Measurements from ENCODE around the gene PLEKHA1. TPM values are rescaled to one million over a fixed set of nuclear protein-coding genes. Genes with fewer than 3 reads are reported as not detected.
A peak's percentile ranks its signal among the peaks of the same experiment; 100 is the strongest.

Gene PLEKHA1
- total RNA-seq, 1 experiment from 2014 or later = 30.6 TPM

- intact Hi-C loops (cut with micrococcal nuclease) = no loop called here
- H3K9ac ChIP-seq (ENCODE audit: low read length) = no peak overlapping the region
- no peaks in the 10 kb centered on the region for H3K27me3 ChIP-seq (ENCODE audit: insufficient read depth, low read length)
- ChIA-PET CTCF (no interaction called here), RAD21 (ENCODE audit: low non-redundant PET in 1 of 2, low total read pairs in 2 of 2, uncharacterized antibody in 2 of 2, unreplicated experiment in 2 of 2) (no interaction called here), POLR2A (no interaction called here)
- no TSS peak for BruUV-seq (replicated peaks)
- DNase-seq (ENCODE audit: low read depth, low spot score) = no peak
- ATAC-seq = 0 out of 2 replicates have a peak, but pooled peaks have one; percentile 17
- H3K4me3 ChIP-seq (replicated peaks in 1 of 2; ENCODE audit: low read depth in 1 of 2, low read length in 2 of 2) = no peak overlapping the region
- H3K79me2 ChIP-seq (ENCODE audit: insufficient read depth, low read length) = no peaks in the 10 kb centered on the region
- H3K9me2 ChIP-seq (ENCODE audit: insufficient read depth) = no peaks in the 10 kb centered on the region
- TF ChIP-seq JUND (IDR thresholded peaks at IDR 0.05) (no peak), EGR1 (IDR thresholded peaks at IDR 0.05; ENCODE audit: low read depth) (no peak), MAX (IDR thresholded peaks at IDR 0.05) (no peak), TCF7L2 (IDR thresholded peaks at IDR 0.05; ENCODE audit: borderline replicate concordance, extremely low read depth, insufficient read depth, insufficient read length) (no peak), ELF1 (IDR thresholded peaks at IDR 0.05; ENCODE audit: borderline replicate concordance, low read depth) (no peak), ZNF274 (IDR thresholded peaks at IDR 0.05; ENCODE audit: low read depth, low read length) (no peak), CTCF (IDR thresholded peaks at IDR 0.05 in 2 of 3, conservative IDR thresholded peaks at IDR 0.05 in 1 of 3; ENCODE audit: borderline replicate concordance in 1 of 3, insufficient read depth in 1 of 3, low read depth in 2 of 3, low read length in 2 of 3) (no peak), POLR2A (IDR thresholded peaks at IDR 0.05; ENCODE audit: borderline replicate concordance, extremely low read depth, insufficient read depth, insufficient read length) (no peak), SIN3A (IDR thresholded peaks at IDR 0.05; ENCODE audit: low read depth) (no peak)
- no peaks in the 10 kb centered on the region for H4K20me1 ChIP-seq (ENCODE audit: insufficient read depth)
- no peaks in the 10 kb centered on the region for H3K9me3 ChIP-seq (ENCODE audit: control insufficient read depth in 1 of 2, insufficient read depth in 1 of 2, low read depth in 1 of 2, low read length in 2 of 2)
- H3K36me3 ChIP-seq (ENCODE audit: control insufficient read depth in 1 of 2, insufficient read depth in 2 of 2, low read length in 2 of 2) = no peaks in the 10 kb centered on the region
- no peak overlapping the region for H3K27ac ChIP-seq (ENCODE audit: low read depth, low read length)
- H3K4me2 ChIP-seq (ENCODE audit: low read length) = no peak overlapping the region
- no peak overlapping the region for H2AFZ ChIP-seq (ENCODE audit: low read depth, low read length, poor library complexity, severe bottlenecking)
- H3K4me1 ChIP-seq (ENCODE audit: control insufficient read depth in 1 of 2, insufficient read depth in 2 of 2, low read length in 2 of 2) = no peaks in the 10 kb centered on the region
Observed at GRCh38 chr10:122476333-122476695, 101.8 kb downstream of the PLEKHA1 start.

GRCh38 chr10:122477436-122477835, 102.9 kb downstream of the PLEKHA1 start:
- no peak overlapping the region for H3K4me3 ChIP-seq (replicated peaks in 1 of 2; ENCODE audit: low read depth in 1 of 2, low read length in 2 of 2)
- H3K9me3 ChIP-seq (ENCODE audit: control insufficient read depth in 1 of 2, insufficient read depth in 1 of 2, low read depth in 1 of 2, low read length in 2 of 2) = no peaks in the 10 kb centered on the region
- no TSS peak for BruUV-seq (replicated peaks)
- H3K27ac ChIP-seq (ENCODE audit: low read depth, low read length) = no peak overlapping the region
- H3K79me2 ChIP-seq (ENCODE audit: insufficient read depth, low read length) = no peaks in the 10 kb centered on the region
- ChIA-PET RAD21 (ENCODE audit: low non-redundant PET in 1 of 2, low total read pairs in 2 of 2, uncharacterized antibody in 2 of 2, unreplicated experiment in 2 of 2) (no interaction called here), POLR2A (no interaction called here), CTCF (no interaction called here)
- no peaks in the 10 kb centered on the region for H3K9me2 ChIP-seq (ENCODE audit: insufficient read depth)
- H3K9ac ChIP-seq (ENCODE audit: low read length) = no peak overlapping the region
- H2AFZ ChIP-seq (ENCODE audit: low read depth, low read length, poor library complexity, severe bottlenecking) = no peak overlapping the region
- H3K4me2 ChIP-seq (ENCODE audit: low read length) = no peak overlapping the region
- H3K4me1 ChIP-seq (ENCODE audit: control insufficient read depth in 1 of 2, insufficient read depth in 2 of 2, low read length in 2 of 2) = no peaks in the 10 kb centered on the region
- H4K20me1 ChIP-seq (ENCODE audit: insufficient read depth) = no peaks in the 10 kb centered on the region
- intact Hi-C loops (cut with micrococcal nuclease) = no loop called here
- no peak for TF ChIP-seq JUND (IDR thresholded peaks at IDR 0.05)
- TF ChIP-seq EZH2phosphoT487 (IDR thresholded peaks at IDR 0.05; ENCODE audit: borderline replicate concordance) = no peak
- no peak for TF ChIP-seq SRF (IDR thresholded peaks at IDR 0.05; ENCODE audit: low read depth)
- TF ChIP-seq MAX (IDR thresholded peaks at IDR 0.05) = no peak
- TF ChIP-seq CEBPB (IDR thresholded peaks at IDR 0.05; ENCODE audit: low read depth) = no peak
- TF ChIP-seq CTCF (IDR thresholded peaks at IDR 0.05 in 2 of 3, conservative IDR thresholded peaks at IDR 0.05 in 1 of 3; ENCODE audit: borderline replicate concordance in 1 of 3, insufficient read depth in 1 of 3, low read depth in 2 of 3, low read length in 2 of 3) = no peak
- no peak for TF ChIP-seq SIN3A (IDR thresholded peaks at IDR 0.05; ENCODE audit: low read depth)
- TF ChIP-seq ZFX (IDR thresholded peaks at IDR 0.05) = no peak
- no peak for TF ChIP-seq ZNF274 (IDR thresholded peaks at IDR 0.05; ENCODE audit: low read depth, low read length)
- no peak for TF ChIP-seq CBX3 (IDR thresholded peaks at IDR 0.05; ENCODE audit: low read depth)
- no peak for TF ChIP-seq POLR2AphosphoS5 (IDR thresholded peaks at IDR 0.05; ENCODE audit: low read depth, low read length)
- no peak for TF ChIP-seq POLR2A (IDR thresholded peaks at IDR 0.05; ENCODE audit: borderline replicate concordance, extremely low read depth, insufficient read depth, insufficient read length)
- ATAC-seq (no peak), DNase-seq (ENCODE audit: low read depth, low spot score) (no peak)
- H3K27me3 ChIP-seq (ENCODE audit: insufficient read depth, low read length) = no peaks in the 10 kb centered on the region
- no peaks in the 10 kb centered on the region for H3K36me3 ChIP-seq (ENCODE audit: control insufficient read depth in 1 of 2, insufficient read depth in 2 of 2, low read length in 2 of 2)
